ENCODE measurements around the gene PCSK6.

- no peak for TF ChIP-seq GATA3 (IDR thresholded peaks at IDR 0.05; ENCODE audit: low read depth, low read length)
- TF ChIP-seq GATA2 (IDR thresholded peaks at IDR 0.05; ENCODE audit: low read depth, low read length) = no peak
Observed at GRCh38 chr15:101481381-101481705, 8.2 kb downstream of the PCSK6 start.
